Skeletal muscle satellite cell (primary cell): ENCODE measurements around the gene ADRA2A.

ENCODE experiments used
- H3K27me3 ChIP-seq: 2 replicates; pipeline ENCODE4 v1.7.0; 2013; ENCODE audit warnings: low read length; ENCODE audit not compliant: control insufficient read depth, insufficient read depth
- H3K36me3 ChIP-seq: 2 replicates; pipeline ENCODE4 v1.7.0; 2013; ENCODE audit warnings: mild to moderate bottlenecking, control low read depth, low read length; ENCODE audit not compliant: insufficient read depth
- H3K4me1 ChIP-seq: 2 replicates; pipeline ENCODE4 v1.7.0; 2013; ENCODE audit warnings: low read length; ENCODE audit not compliant: control insufficient read depth, insufficient read depth
- H3K4me2 ChIP-seq: 2 replicates; pipeline ENCODE4 v1.7.0; 2013; ENCODE audit warnings: mild to moderate bottlenecking, low read length
- H3K4me3 ChIP-seq: 2 replicates; pipeline ENCODE4 v1.7.0; 2013; ENCODE audit warnings: low read length
- H3K9ac ChIP-seq: 2 replicates; pipeline ENCODE4 v1.7.0; 2013; ENCODE audit warnings: mild to moderate bottlenecking, low read depth, low read length, moderate library complexity
- H3K9me3 ChIP-seq: replicated peaks from 2 replicates; pipeline ENCODE4 v1.7.0; 2013; ENCODE audit warnings: mild to moderate bottlenecking, control low read depth, low read length

ADRA2A gene

GRCh38 chr10:111077479-111077784 is 603 bp downstream of the ADRA2A start:
- Histone ChIP-seq H3K9ac (no peak overlapping the region), H3K9me3 (peaks cover 4% of the 10 kb centered on the region), H3K4me3 (peak overlapping the region; percentile 74), H3K4me2 (peak overlapping the region; percentile 97), H3K27me3 (peaks cover 40% of the 10 kb centered on the region), H3K36me3 (no peaks in the 10 kb centered on the region), H3K4me1 (peaks cover 15% of the 10 kb centered on the region)

GRCh38 chr10:111077785-111078504 is 1.1 kb downstream of the ADRA2A start:
- Histone ChIP-seq H3K4me2 (peak overlapping the region; percentile 97), H3K27me3 (peaks cover 37% of the 10 kb centered on the region), H3K4me3 (peak overlapping the region; percentile 74), H3K9ac (no peak overlapping the region), H3K9me3 (peaks cover 4% of the 10 kb centered on the region), H3K4me1 (peaks cover 15% of the 10 kb centered on the region), H3K36me3 (no peaks in the 10 kb centered on the region)

GRCh38 chr10:111078505-111079185 is 1.8 kb downstream of the ADRA2A start:
- H3K9me3 ChIP-seq: peaks cover 4% of the 10 kb centered on the region
- no peak overlapping the region for H3K9ac ChIP-seq
- H3K36me3 ChIP-seq: no peaks in the 10 kb centered on the region
- no peak overlapping the region for H3K4me3 ChIP-seq
- no peak overlapping the region for H3K4me2 ChIP-seq
- H3K27me3 ChIP-seq: peaks cover 31% of the 10 kb centered on the region
- peaks cover 15% of the 10 kb centered on the region for H3K4me1 ChIP-seq

DNA sequence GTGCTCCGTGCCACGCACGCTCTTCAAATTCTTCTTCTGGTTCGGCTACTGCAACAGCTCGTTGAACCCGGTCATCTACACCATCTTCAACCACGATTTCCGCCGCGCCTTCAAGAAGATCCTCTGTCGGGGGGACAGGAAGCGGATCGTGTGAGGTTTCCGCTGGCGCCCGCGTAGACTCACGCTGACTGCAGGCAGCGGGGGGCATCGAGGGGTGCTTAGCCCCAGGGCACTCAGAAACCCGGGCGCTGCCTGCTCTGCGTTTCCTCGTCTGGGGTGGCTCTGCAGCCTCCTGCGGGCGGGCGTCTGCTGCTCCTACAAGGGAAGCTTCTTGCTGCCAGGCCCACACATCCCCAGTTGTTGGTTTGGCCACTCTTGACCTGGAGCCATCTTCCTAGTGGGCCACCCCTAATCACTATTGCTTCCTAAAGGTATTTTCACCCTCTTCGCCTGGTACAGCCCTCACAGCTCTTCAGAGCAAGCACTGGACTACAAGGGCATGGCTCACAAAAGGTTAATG is 2.5 kb downstream of the ADRA2A start:
- peaks cover 4% of the 10 kb centered on the region for H3K9me3 ChIP-seq
- no peak overlapping the region for H3K4me3 ChIP-seq
- no peaks in the 10 kb centered on the region for H3K36me3 ChIP-seq
- H3K9ac ChIP-seq: no peak overlapping the region
- no peak overlapping the region for H3K4me2 ChIP-seq
- peaks cover 25% of the 10 kb centered on the region for H3K27me3 ChIP-seq
- peaks cover 15% of the 10 kb centered on the region for H3K4me1 ChIP-seq

DNA sequence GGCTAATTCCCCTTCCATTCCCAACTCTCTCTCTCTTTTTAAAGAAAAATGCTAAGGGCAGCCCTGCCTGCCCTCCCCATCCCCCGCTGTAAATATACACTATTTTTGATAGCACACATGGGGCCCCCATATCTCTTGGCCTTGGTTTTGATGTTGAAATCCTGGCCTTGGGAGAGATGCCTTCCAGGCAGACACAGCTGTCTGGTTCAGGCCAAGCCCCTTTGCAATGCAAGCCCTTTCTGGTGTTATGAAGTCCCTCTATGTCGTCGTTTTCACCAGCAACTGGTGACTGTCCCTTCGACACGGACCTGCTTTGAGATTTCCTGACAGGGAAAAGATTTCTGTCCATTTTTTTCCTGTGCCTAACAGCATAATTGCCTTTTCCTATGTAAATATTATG is 3.0 kb downstream of the ADRA2A start:
- Histone ChIP-seq H3K27me3 (peaks cover 24% of the 10 kb centered on the region), H3K9ac (no peak overlapping the region), H3K4me1 (peaks cover 15% of the 10 kb centered on the region), H3K4me2 (no peak overlapping the region), H3K9me3 (peaks cover 4% of the 10 kb centered on the region), H3K36me3 (no peaks in the 10 kb centered on the region), H3K4me3 (no peak overlapping the region)

GRCh38 chr10:111080224-111080623 is 3.4 kb downstream of the ADRA2A start:
- Histone ChIP-seq H3K4me1 (peaks cover 15% of the 10 kb centered on the region), H3K4me2 (no peak overlapping the region), H3K27me3 (peaks cover 19% of the 10 kb centered on the region), H3K4me3 (no peak overlapping the region), H3K9ac (no peak overlapping the region), H3K36me3 (no peaks in the 10 kb centered on the region), H3K9me3 (peaks cover 4% of the 10 kb centered on the region)

- Histone ChIP-seq H3K36me3 (no peaks in the 10 kb centered on the region), H3K27me3 (peaks cover 12% of the 10 kb centered on the region), H3K4me2 (no peak overlapping the region), H3K9me3 (peaks cover 4% of the 10 kb centered on the region), H3K9ac (no peak overlapping the region), H3K4me1 (peaks cover 9% of the 10 kb centered on the region), H3K4me3 (no peak overlapping the region)
These were observed 4.8 kb downstream of the ADRA2A start for GRCh38 chr10:111081595-111081994.

DNA sequence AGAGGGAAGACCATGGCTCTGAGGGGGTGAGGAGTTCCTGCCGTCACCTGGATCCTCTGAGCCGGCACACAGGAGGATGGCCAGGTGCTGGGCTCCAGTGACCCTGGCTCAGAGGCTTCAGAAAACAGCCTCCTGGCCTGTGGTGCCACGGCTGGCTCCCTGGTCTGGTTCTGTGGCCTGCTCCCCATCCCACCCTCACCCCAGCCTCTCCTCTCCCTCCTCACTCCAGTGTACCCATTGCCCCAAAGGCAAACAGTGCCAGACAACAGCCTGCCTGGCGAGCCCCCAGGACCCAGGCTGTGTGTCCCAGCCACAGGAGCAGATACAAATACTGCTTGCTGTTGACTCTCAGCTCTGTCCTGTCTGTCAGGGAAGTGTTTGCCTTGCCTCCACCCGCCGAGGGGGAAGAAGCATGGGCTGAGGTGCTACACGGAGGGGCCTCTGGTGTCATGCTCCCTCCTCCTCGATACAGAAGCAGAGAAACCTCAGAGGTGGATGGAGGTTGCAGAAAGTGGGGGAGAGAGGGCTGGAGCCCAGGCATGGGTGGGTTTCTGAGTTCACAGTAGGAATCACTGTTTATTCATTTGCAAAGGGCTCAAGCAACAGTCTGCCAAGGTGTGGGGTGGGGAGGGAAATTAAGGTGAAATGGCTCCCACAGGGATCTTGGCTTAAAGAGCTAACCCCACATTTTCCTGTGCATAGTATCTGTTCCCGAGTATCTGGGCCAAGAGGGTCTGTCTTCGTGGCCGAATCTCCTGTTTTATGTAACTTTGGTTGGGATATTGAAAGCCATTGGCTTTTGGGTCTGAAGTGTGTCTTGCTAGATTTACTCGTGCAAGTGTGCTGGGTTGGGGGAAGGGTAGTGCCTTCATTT is 5.5 kb downstream of the ADRA2A start:
- H3K4me1 ChIP-seq: peaks cover 8% of the 10 kb centered on the region
- H3K9me3 ChIP-seq: peaks cover 4% of the 10 kb centered on the region
- no peak overlapping the region for H3K9ac ChIP-seq
- peaks cover 12% of the 10 kb centered on the region for H3K27me3 ChIP-seq
- no peak overlapping the region for H3K4me3 ChIP-seq
- no peak overlapping the region for H3K4me2 ChIP-seq
- H3K36me3 ChIP-seq: no peaks in the 10 kb centered on the region

DNA sequence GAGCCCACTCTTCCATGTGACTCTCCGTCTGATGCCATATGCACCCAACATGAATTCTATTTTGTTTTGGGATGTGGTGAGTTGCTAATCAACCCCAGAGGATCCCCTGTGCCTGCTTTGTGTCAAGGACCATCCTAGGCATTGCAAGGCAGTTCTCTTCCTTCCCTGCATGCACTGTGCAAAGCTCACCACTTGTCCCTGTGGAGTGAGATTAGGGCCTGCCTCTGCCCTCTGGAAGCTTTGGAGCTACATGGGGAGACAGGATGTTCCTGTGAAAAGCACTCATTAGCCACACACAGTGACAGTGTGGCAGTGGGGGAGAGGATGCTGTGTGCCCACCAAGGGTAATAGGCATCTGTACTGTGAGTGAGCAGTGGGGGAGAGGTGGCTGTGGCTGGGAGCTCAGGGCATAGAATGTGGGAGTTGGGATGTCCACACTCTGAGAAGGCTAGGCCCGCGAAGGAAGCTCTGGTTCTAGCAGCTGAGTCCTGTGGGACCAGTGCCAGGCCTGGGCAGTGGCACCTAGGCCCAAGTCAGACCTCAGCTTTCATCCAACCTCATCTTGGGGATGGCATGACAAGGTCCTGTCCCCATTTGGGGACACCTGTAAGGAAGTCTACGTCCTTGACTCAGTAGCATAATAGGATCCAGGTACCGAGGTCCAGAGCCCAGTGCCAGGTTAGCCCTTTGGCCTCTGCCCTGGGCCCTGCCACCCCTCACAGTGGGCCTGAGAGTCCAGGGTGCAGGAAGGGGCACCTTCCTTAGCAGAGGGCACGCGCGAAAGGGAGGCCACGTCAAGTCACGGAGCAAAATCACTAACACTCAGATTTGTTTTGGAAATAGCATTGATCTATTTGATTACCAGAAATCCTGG is 6.6 kb downstream of the ADRA2A start:
- Histone ChIP-seq H3K9me3 (peaks cover under 1% of the 10 kb centered on the region), H3K4me2 (no peak overlapping the region), H3K4me3 (no peak overlapping the region), H3K36me3 (no peaks in the 10 kb centered on the region), H3K27me3 (peaks cover 4% of the 10 kb centered on the region), H3K9ac (no peak overlapping the region), H3K4me1 (no peaks in the 10 kb centered on the region)

DNA sequence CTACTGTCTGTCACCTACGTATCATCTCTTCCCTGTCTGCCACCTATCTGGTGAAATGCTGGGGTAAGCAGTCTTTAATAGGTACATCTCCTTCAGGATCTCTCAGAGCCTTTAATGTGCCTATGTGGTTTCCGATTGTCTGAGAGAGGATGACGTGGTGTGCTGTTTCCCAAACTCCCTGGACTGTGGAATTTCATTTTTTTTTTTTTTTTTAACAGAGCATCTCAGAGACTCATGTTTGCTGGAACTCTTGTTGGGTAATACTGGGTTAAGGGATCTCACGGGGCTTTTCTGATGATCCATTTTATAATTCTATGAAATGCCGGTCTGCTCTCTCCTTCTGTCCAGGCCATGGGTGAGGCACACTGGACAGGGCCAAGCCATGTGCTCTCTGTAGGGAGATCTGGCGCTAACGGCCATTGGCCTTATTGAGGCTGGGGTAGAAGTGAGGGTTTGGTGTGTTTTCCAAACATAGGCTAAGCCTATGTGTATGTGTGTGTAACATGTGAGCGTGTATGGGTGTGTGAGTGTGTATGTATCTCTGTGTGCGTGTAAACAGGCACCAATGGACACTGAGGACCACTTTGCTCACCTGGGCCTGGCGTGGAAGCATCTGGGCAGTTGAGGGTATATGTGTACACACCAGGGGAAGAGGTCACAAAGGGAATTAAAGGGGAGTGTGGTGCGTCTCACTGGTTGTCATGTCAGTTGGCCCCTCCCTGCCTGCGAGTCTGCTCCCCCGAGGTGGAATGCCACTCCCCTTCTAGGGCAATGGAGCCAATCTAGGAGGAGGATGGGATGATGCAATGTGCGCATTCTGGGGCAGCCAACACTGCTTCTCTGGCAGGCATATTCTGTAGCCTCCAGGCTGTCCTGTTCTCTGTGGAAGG is 7.8 kb downstream of the ADRA2A start:
- H3K4me2 ChIP-seq: no peak overlapping the region
- no peaks in the 10 kb centered on the region for H3K4me1 ChIP-seq
- no peak overlapping the region for H3K9ac ChIP-seq
- H3K27me3 ChIP-seq: peaks cover 4% of the 10 kb centered on the region
- H3K36me3 ChIP-seq: no peaks in the 10 kb centered on the region
- H3K4me3 ChIP-seq: no peak overlapping the region
- H3K9me3 ChIP-seq: no peaks in the 10 kb centered on the region
